ENCODE results near the gene TNNC1. TPM values are rescaled to one million over a fixed set of nuclear protein-coding genes. Genes with fewer than 3 reads are reported as not detected.

The TNNC1 gene
- total and polyA plus RNA-seq, 2 of the 13 experiments (the other 11 are each of a cell fraction or from before 2014, with no cell fraction given), result 11.8 to 36.4 TPM

GRCh38 chr3:52470920-52471319 is 17.1 kb upstream of the TNNC1 start:
- Histone ChIP-seq H2AFZ (ENCODE audit: low read length) (no peak overlapping the region), H4K20me1 (ENCODE audit: insufficient read depth, low read length) (0 out of 2 replicates have a peak, but pooled peaks cover 4% of the 10 kb centered on the region), H3K4me3 (replicated peaks in 1 of 3; ENCODE audit: insufficient read depth in 1 of 3, low read depth in 2 of 3, low read length in 3 of 3) (no peak overlapping the region), H3K9me3 (ENCODE audit: low read length) (no peaks in the 10 kb centered on the region), H3K27ac (ENCODE audit: extremely low read length, insufficient read depth, low read length) (no peak overlapping the region), H3K27me3 (ENCODE audit: control insufficient read depth in 1 of 2, insufficient read depth in 2 of 2, low read length in 2 of 2) (no peaks in the 10 kb centered on the region), H3K79me2 (ENCODE audit: insufficient read depth, low read length) (no peaks in the 10 kb centered on the region), H3K9ac (ENCODE audit: insufficient read depth, low read depth, low read length) (no peak overlapping the region), H3K36me3 (replicated peaks in 1 of 2; ENCODE audit: control insufficient read depth in 1 of 2, insufficient read depth in 2 of 2, low read length in 2 of 2) (peaks cover 24 to 49% of the 10 kb centered on the region in 2 experiments), H3K4me2 (ENCODE audit: low read depth, low read length) (no peak overlapping the region), H3K4me1 (ENCODE audit: insufficient read depth, low read length) (peaks cover 9% of the 10 kb centered on the region; the same call in 1 of the 2 replicates)
- in situ Hi-C loops (cut with HindIII; ENCODE audit: extremely low pct_ligation_motif_present, low pct_unique_long_range_greater_than_20kb) (no loop called here), intact Hi-C loops (cut with micrococcal nuclease; ENCODE audit: unreplicated experiment) (loop anchor here (5.0 kb wide), 1 partner anchor 61 kb away; the partner anchor contains the start of gene NT5DC2)
- FAIRE-seq, result no peak
- DNase-seq (ENCODE audit: low spot score), result no peak
- POLR2A ChIA-PET, result no interaction called here
- ATAC-seq, result no peak
- TF ChIP-seq MED1 (CRISPR knock-in tag; IDR thresholded peaks at IDR 0.05) (no peak), BRD4 (CRISPR knock-in tag; IDR thresholded peaks at IDR 0.05) (no peak), NFE2 (CRISPR knock-in tag; IDR thresholded peaks at IDR 0.05) (no peak), THYN1 (CRISPR knock-in tag; IDR thresholded peaks at IDR 0.05; ENCODE audit: borderline replicate concordance, low read depth) (no peak), ZSCAN25 (CRISPR knock-in tag; IDR thresholded peaks at IDR 0.05) (no peak), USF2 (IDR thresholded peaks at IDR 0.05; ENCODE audit: low read depth, low read length) (no peak), USF2 (CRISPR knock-in tag; IDR thresholded peaks at IDR 0.05; ENCODE audit: borderline replicate concordance) (no peak), ZNF251 (CRISPR knock-in tag; IDR thresholded peaks at IDR 0.05) (no peak), KDM5A (IDR thresholded peaks at IDR 0.05; ENCODE audit: borderline replicate concordance, low read length) (no peak), NR0B2 (CRISPR knock-in tag; IDR thresholded peaks at IDR 0.05) (no peak), ZNF883 (CRISPR knock-in tag; IDR thresholded peaks at IDR 0.05; ENCODE audit: not compliant biosample characterization) (no peak), NFIB (CRISPR knock-in tag; IDR thresholded peaks at IDR 0.05; ENCODE audit: borderline replicate concordance) (no peak), CCAR2 (optimal IDR thresholded peaks at IDR 0.05; ENCODE audit: low read depth, low read length) (no peak), MXI1 (IDR thresholded peaks at IDR 0.05; ENCODE audit: borderline replicate concordance, low read depth, low read length) (no peak), ZNF878 (CRISPR knock-in tag; IDR thresholded peaks at IDR 0.05) (no peak), FOSL1 (CRISPR knock-in tag; IDR thresholded peaks at IDR 0.05; ENCODE audit: borderline replicate concordance) (no peak), ZKSCAN8 (CRISPR knock-in tag; IDR thresholded peaks at IDR 0.05; ENCODE audit: borderline replicate concordance) (no peak), DMTF1 (CRISPR knock-in tag; IDR thresholded peaks at IDR 0.05) (no peak)
- CTCF ChIA-PET (ENCODE audit: low intra/inter-chr PET ratio, low total read pairs), result no interaction called here
- 92% methylated on average over 1 of the region's 4 CpGs for WGBS (ENCODE audit: low lambda C conversion rate)
- no TSS peak for BruUV-seq (replicated peaks)

Data from HepG2 (cell line).